B cell (primary cell): ENCODE results near the gene RFC3. TPM values are rescaled to one million over a fixed set of nuclear protein-coding genes. Genes with fewer than 3 reads are reported as not detected.

Experiments
- ATAC-seq: fragments of 200-7000 bp; cut with Tn5 transposase; one replicate; pipeline ENCODE4 v1.10.0; 2021; ENCODE audit warnings: low read depth, mild to moderate bottlenecking, moderate number of reproducible peaks, moderate library complexity
- CTCF ChIA-PET: fragments of 350-600 bp; sonication (Branson Sonifier 250); formaldehyde crosslinking; loops from one replicate; lab custom pipeline; 2021; ENCODE audit warnings: antibody characterized with exemption, inconsistent platforms; lab: Charles Lee
- POLR2A ChIA-PET: fragments of 350-600 bp; sonication (Branson Sonifier 250); formaldehyde crosslinking; loops from one replicate; lab custom pipeline; 2021; ENCODE audit warnings: antibody characterized with exemption; lab: Charles Lee
- DNase-seq: peaks from one replicate; pipeline ENCODE4 v3.0.0; 2013
- H2AFZ ChIP-seq: 2 replicates; pipeline ENCODE4 v1.6.1; 2012; ENCODE audit warnings: mild to moderate bottlenecking, low read depth, low read length; ENCODE audit not compliant: insufficient read depth, poor library complexity, severe bottlenecking
- H3K27ac ChIP-seq, 2 donors: 1 replicate in 1 of 2; 2 replicates in 1 of 2; pipeline ENCODE4 v1.5.1; 2012 to 2013; ENCODE audit warnings: low read length in 2 of 2, mild to moderate bottlenecking in 2 of 2, moderate library complexity in 1 of 2
- H3K27me3 ChIP-seq, 4 experiments: fragments of 200-600 bp in 1 of 4; sonication (generic) in 1 of 4; replicated peaks in 1 of 4; 1 replicate in 2 of 4; 2 replicates in 2 of 4; pipeline versions ENCODE4 v1.6.1 to v1.7.0; 2013 to 2016; ENCODE audit warnings: low read length in 3 of 4, mild to moderate bottlenecking in 2 of 4, mixed read lengths in 1 of 4, moderate library complexity in 1 of 4; ENCODE audit not compliant: insufficient read depth in 4 of 4, control insufficient read depth in 3 of 4; ENCODE audit errors: control extremely low read depth in 1 of 4
- H3K36me3 ChIP-seq, 2 experiments: replicated peaks in 1 of 2; 1 replicate in 1 of 2; 2 replicates in 1 of 2; pipeline versions ENCODE4 v1.6.1 to v1.7.1; 2013; ENCODE audit warnings: low read length in 1 of 2; ENCODE audit not compliant: insufficient read depth in 2 of 2, control insufficient read depth in 1 of 2; ENCODE audit errors: control extremely low read depth in 1 of 2, extremely low read depth in 1 of 2
- H3K4me1 ChIP-seq, 2 donors: fragments of 200-600 bp in 1 of 2; sonication (generic) in 1 of 2; 1 replicate in 1 of 2; 2 replicates in 1 of 2; pipeline versions ENCODE4 v1.5.1 to v1.6.1; 2013 to 2017; ENCODE audit warnings: low read length in 2 of 2; ENCODE audit not compliant: control insufficient read depth in 2 of 2, insufficient read depth in 2 of 2
- H3K4me2 ChIP-seq: replicated peaks from 2 replicates; pipeline ENCODE3; 2012; ENCODE audit warnings: mild to moderate bottlenecking, low read depth, low read length; ENCODE audit not compliant: poor library complexity, severe bottlenecking
- H3K4me3 ChIP-seq, 5 experiments: fragments of 200-600 bp in 1 of 5; sonication (generic) in 1 of 5; 1 replicate in 3 of 5; 2 replicates in 2 of 5; pipeline versions ENCODE4 v1.5.1 to v1.7.0; 2011 to 2016; ENCODE audit warnings: low read length in 4 of 5, mild to moderate bottlenecking in 4 of 5, low read depth in 2 of 5, control low read depth in 1 of 5, moderate library complexity in 1 of 5; ENCODE audit not compliant: insufficient read depth in 1 of 5; ENCODE audit errors: control extremely low read depth in 1 of 5, extremely low read depth in 1 of 5
- H3K79me2 ChIP-seq: fragments of 200-600 bp; sonication (generic); one replicate; pipeline ENCODE4 v1.6.0; 2016; ENCODE audit warnings: low read length; ENCODE audit not compliant: control insufficient read depth, insufficient read depth
- H3K9ac ChIP-seq: fragments of 200-600 bp; sonication (generic); 2 replicates; pipeline ENCODE4 v1.6.1; 2017; ENCODE audit warnings: mild to moderate bottlenecking, low read length, moderate library complexity
- H3K9me3 ChIP-seq, 3 donors: one replicate each; pipeline versions ENCODE4 v1.6.1 to v1.7.1; 2013; ENCODE audit warnings: low read length in 2 of 3; ENCODE audit not compliant: control insufficient read depth in 2 of 3, insufficient read depth in 1 of 3; ENCODE audit errors: control extremely low read depth in 1 of 3
- H4K20me1 ChIP-seq: 2 replicates; pipeline ENCODE4 v1.6.0; 2012; ENCODE audit warnings: mild to moderate bottlenecking, low read length; ENCODE audit not compliant: insufficient read depth, control insufficient read depth, poor library complexity, severe bottlenecking
- H3K27ac Mint-ChIP-seq: one replicate; pipeline ENCODE4 v1.8.0; 2021; ENCODE audit warnings: mixed read lengths
- H3K27me3 Mint-ChIP-seq: one replicate; pipeline ENCODE4 v1.8.0; 2021; ENCODE audit warnings: mixed read lengths
- H3K4me1 Mint-ChIP-seq: one replicate; pipeline ENCODE4 v1.8.0; 2021; ENCODE audit warnings: mixed read lengths
- H3K4me3 Mint-ChIP-seq: one replicate; pipeline ENCODE4 v1.8.0; 2021; ENCODE audit warnings: mixed read lengths
- H3K9me3 Mint-ChIP-seq: one replicate; pipeline ENCODE4 v1.8.0; 2022; ENCODE audit warnings: mixed read lengths; ENCODE audit not compliant: insufficient read depth
- EZH2 ChIP-seq: IDR thresholded peaks from 2 replicates; pipeline ENCODE4 v1.6.1; 2012; ENCODE audit warnings: borderline replicate concordance, low read depth, mild to moderate bottlenecking, moderate library complexity, low read length; ENCODE audit not compliant: insufficient read depth, poor library complexity, severe bottlenecking
- WGBS: methylation state at CpG from one replicate; pipeline ENCODE4 v1.1.5; 2013; ENCODE audit warnings: missing lambda C conversion rate; ENCODE audit not compliant: insufficient coverage; 5-methylcytosine and 5-hydroxymethylcytosine counted together
- intact Hi-C: fragments of 100-400 bp; cut with micrococcal nuclease; formaldehyde crosslinking; loops from one replicate; pipeline ENCODE4 v1.10.0; 2022
- polyA plus RNA-seq: library from polyadenylated mRNA; depleted of rRNA; stranded (reverse); fragments of >200 nt; gene quantifications from 2 replicates; pipeline ENCODE4 v1.2.3, GENCODE V29; 2012
- total RNA-seq, 2 donors: library from RNA; stranded (reverse); fragments of 120-200 nt in 1 of 2; gene quantifications; 1 replicate in 1 of 2; 2 replicates in 1 of 2; pipeline versions ENCODE4 v1.2.3 to v1.2.4, GENCODE V29; 2013 to 2022
- TF ChIP-seq, protein P1 (sequence below): fragments of 200-600 bp; IDR thresholded peaks from one replicate; pipeline ENCODE4 v1.8.0; 2022; ENCODE audit warnings: antibody characterized with exemption, mild to moderate bottlenecking

RFC3 gene
- total and polyA plus RNA-seq, 2 donors (not counting 1 experiment from before 2014, with no cell fraction given) = 3.2 to 9.4 TPM

DNA sequence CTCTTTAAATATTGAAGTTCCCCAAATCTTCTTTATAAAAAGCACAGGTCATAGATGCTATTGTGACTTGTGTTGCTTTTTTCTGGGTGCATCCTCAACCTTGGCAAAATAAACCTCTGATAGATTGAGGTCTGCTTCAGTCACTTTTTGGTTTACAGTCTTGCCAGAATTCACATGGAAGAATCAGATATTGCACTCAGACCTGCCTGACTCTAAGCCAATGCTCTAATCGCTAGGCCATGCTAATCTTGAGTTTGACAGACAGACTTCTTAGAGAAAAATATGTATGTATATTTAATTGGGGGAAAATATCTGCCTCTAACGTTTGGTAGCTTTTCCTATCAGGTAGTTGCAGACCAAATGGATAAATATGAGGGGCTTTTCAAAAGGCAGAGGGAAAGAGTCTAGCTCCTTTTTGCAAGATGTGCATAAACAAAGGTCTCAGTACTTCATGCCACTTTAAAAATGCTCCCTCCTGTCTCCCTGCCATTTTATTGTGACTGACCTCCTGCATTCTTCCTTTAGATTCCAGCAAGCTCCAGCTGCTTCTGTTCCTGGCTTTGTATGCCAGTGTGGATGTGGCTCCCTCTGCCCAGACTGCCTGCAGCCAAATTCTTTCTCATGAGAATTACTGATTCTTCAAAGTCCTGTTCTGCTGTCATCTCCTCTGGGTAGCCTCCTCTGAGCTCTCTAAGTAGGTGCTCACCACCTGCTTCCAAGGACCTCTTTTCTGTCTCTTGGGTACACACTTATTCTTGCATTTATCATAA lies 42.4 kb upstream of the RFC3 start:
- 75% methylated on average over 2 of the region's 2 CpGs for WGBS
- Mint-ChIP-seq H3K4me3 (no peak overlapping the region), H3K4me1 (no peaks in the 10 kb centered on the region), H3K27ac (no peak overlapping the region), H3K27me3 (peaks cover 3% of the 10 kb centered on the region), H3K9me3 (no peaks in the 10 kb centered on the region)
- TF ChIP-seq EZH2 = no peak
- TF ChIP-seq, protein P1, sequence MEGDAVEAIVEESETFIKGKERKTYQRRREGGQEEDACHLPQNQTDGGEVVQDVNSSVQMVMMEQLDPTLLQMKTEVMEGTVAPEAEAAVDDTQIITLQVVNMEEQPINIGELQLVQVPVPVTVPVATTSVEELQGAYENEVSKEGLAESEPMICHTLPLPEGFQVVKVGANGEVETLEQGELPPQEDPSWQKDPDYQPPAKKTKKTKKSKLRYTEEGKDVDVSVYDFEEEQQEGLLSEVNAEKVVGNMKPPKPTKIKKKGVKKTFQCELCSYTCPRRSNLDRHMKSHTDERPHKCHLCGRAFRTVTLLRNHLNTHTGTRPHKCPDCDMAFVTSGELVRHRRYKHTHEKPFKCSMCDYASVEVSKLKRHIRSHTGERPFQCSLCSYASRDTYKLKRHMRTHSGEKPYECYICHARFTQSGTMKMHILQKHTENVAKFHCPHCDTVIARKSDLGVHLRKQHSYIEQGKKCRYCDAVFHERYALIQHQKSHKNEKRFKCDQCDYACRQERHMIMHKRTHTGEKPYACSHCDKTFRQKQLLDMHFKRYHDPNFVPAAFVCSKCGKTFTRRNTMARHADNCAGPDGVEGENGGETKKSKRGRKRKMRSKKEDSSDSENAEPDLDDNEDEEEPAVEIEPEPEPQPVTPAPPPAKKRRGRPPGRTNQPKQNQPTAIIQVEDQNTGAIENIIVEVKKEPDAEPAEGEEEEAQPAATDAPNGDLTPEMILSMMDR = no peak
- POLR2A ChIA-PET = no interaction called here
- intact Hi-C loops = no loop called here
- DNase-seq = no peak
- no peak overlapping the region for H3K9ac ChIP-seq
- CTCF ChIA-PET = interaction anchor here (1.2 kb wide), 1 partner anchor 23 kb away, joined by 3 read pairs; no protein-coding TSS in a partner anchor
- H3K27ac ChIP-seq = no peak overlapping the region
- H3K4me3 ChIP-seq = no peak overlapping the region
- no peaks in the 10 kb centered on the region for H3K79me2 ChIP-seq
- no peaks in the 10 kb centered on the region for H3K4me1 ChIP-seq
- no peaks in the 10 kb centered on the region for H3K36me3 ChIP-seq
- no peak overlapping the region for H2AFZ ChIP-seq
- ATAC-seq = no peak
- H3K27me3 ChIP-seq = no peaks in the 10 kb centered on the region
- no peaks in the 10 kb centered on the region for H4K20me1 ChIP-seq
- no peak overlapping the region for H3K4me2 ChIP-seq
- H3K9me3 ChIP-seq = no peaks in the 10 kb centered on the region

- Histone ChIP-seq H3K4me3 (no peak overlapping the region), H3K79me2 (no peaks in the 10 kb centered on the region), H3K27ac (no peak overlapping the region), H3K4me2 (no peak overlapping the region), H3K4me1 (no peaks in the 10 kb centered on the region), H3K27me3 (no peaks in the 10 kb centered on the region), H3K9me3 (no peaks in the 10 kb centered on the region), H3K36me3 (no peaks in the 10 kb centered on the region), H2AFZ (no peak overlapping the region), H3K9ac (no peak overlapping the region), H4K20me1 (no peaks in the 10 kb centered on the region)
- no peaks in the 10 kb centered on the region for H3K4me1 Mint-ChIP-seq
- ChIA-PET CTCF (interaction anchor here (1.2 kb wide), 1 partner anchor 22 kb away, joined by 3 read pairs; no protein-coding TSS in a partner anchor), POLR2A (no interaction called here)
- H3K27me3 Mint-ChIP-seq = peaks cover 3% of the 10 kb centered on the region
- DNase-seq (no peak), ATAC-seq (no peak)
- no peak overlapping the region for H3K4me3 Mint-ChIP-seq
- WGBS = no CpG with 5 or more reads among the region's 9 CpGs
- no peaks in the 10 kb centered on the region for H3K9me3 Mint-ChIP-seq
- H3K27ac Mint-ChIP-seq = no peak overlapping the region
- intact Hi-C loops = no loop called here
- TF ChIP-seq EZH2 = no peak
- TF ChIP-seq, protein P1 = no peak
Observed at GRCh38 chr13:33776239-33776881, 41.6 kb upstream of the RFC3 start.
